Amniotic epithelial cell (primary cell): ENCODE measurements around the gene CD58.

Source experiments
- DNase-seq: peaks from one replicate; pipeline ENCODE4 v3.0.0-alpha.2; 2010; ENCODE audit warnings: low read depth

The CD58 gene

GRCh38 chr1:116491700-116492357, 79.0 kb downstream of the CD58 start:
- no peak for DNase-seq

- no peak for DNase-seq
Measured at GRCh38 chr1:116490588-116490987, 80.2 kb downstream of the CD58 start.

GRCh38 chr1:116489231-116489697, 81.6 kb downstream of the CD58 start:
- no peak for DNase-seq

GRCh38 chr1:116488071-116488470, 82.8 kb downstream of the CD58 start:
- DNase-seq = no peak

- no peak for DNase-seq
Measured at GRCh38 chr1:116487583-116487982, 83.2 kb downstream of the CD58 start.

- no peak for DNase-seq
Measured at GRCh38 chr1:116487031-116487430, 83.8 kb downstream of the CD58 start.

- DNase-seq = peak; percentile 59
Measured at GRCh38 chr1:116486424-116486823, 84.4 kb downstream of the CD58 start.

GRCh38 chr1:116485976-116486375, 84.8 kb downstream of the CD58 start:
- DNase-seq = peak; percentile 37

- DNase-seq = peak; percentile 66
Measured at GRCh38 chr1:116485071-116485735, 85.6 kb downstream of the CD58 start.

- peak; percentile 69 for DNase-seq
Measured at GRCh38 chr1:116483481-116484309, 87.1 kb downstream of the CD58 start.

- DNase-seq = no peak
Measured at GRCh38 chr1:116482490-116482889, 88.3 kb downstream of the CD58 start.

GRCh38 chr1:116481934-116482333, 88.9 kb downstream of the CD58 start:
- no peak for DNase-seq

- no peak for DNase-seq
Measured at GRCh38 chr1:116478621-116479020, 92.2 kb downstream of the CD58 start.

- DNase-seq = no peak
Measured at GRCh38 chr1:116477429-116477828, 93.4 kb downstream of the CD58 start.

- no peak for DNase-seq
Measured at GRCh38 chr1:116476321-116476720, 94.5 kb downstream of the CD58 start.

- no peak for DNase-seq
Measured at GRCh38 chr1:116475850-116476218, 95.0 kb downstream of the CD58 start.

GRCh38 chr1:116474921-116475849, 95.6 kb downstream of the CD58 start:
- DNase-seq = no peak

- peak; percentile 19 for DNase-seq
Measured at GRCh38 chr1:116472431-116472961, 98.3 kb downstream of the CD58 start.

GRCh38 chr1:116471241-116471640, 99.6 kb downstream of the CD58 start:
- no peak for DNase-seq

GRCh38 chr1:116470671-116471070, 100.2 kb downstream of the CD58 start:
- no peak for DNase-seq

GRCh38 chr1:116466810-116467557, 103.8 kb downstream of the CD58 start:
- no peak for DNase-seq
